HG03045 (cell line): Measurements from ENCODE around the gene KAT2B.

Experiments used
- ATAC-seq: cut with Tn5 transposase; IDR thresholded peaks from one replicate; pipeline ENCODE4 v1.9.1; 2021; ENCODE audit warnings: mild to moderate bottlenecking, moderate library complexity; ENCODE audit not compliant: unreplicated experiment

Gene KAT2B

DNA sequence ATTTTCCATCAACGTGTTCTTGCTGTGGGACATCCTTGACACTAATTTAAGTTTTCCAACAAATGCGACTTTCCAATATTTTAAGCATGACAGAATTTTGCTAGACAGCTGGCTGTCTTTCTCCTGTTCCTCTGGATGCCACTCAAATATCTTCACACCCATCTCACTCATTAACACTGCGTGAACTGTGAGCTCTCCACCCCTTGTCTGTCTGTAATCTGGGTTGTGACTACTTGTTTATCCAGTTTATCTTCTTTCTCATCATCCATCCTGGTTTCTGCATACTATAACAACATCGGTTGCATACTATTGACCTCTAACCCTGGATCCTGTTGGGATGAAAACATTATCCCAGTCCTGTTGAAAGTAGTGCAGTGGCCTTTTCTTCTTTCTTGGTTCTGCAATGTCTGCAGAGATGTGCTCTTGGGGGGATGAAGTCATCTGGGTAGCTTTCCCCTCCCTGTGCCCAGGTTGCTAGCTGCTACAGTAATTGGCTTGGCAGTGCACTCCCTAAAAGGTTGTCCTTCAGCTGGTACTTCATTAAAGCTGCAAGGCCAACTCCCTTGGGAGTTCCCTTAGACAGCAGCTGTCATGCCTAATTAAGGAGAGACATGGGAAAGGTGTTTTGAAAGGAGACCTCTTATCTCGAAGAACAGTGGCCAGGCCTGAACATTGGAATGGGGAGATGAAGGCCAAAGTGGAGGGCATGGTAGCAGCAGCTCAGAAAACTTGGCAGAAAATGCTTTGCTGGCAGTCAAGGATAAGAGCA lies 24.7 kb downstream of the KAT2B start:
- ATAC-seq: no peak

- no peak for ATAC-seq
These were observed 25.8 kb downstream of the KAT2B start for GRCh38 chr3:20066079-20066478.

GRCh38 chr3:20066850-20067617 lies 26.8 kb downstream of the KAT2B start:
- ATAC-seq: no peak

DNA sequence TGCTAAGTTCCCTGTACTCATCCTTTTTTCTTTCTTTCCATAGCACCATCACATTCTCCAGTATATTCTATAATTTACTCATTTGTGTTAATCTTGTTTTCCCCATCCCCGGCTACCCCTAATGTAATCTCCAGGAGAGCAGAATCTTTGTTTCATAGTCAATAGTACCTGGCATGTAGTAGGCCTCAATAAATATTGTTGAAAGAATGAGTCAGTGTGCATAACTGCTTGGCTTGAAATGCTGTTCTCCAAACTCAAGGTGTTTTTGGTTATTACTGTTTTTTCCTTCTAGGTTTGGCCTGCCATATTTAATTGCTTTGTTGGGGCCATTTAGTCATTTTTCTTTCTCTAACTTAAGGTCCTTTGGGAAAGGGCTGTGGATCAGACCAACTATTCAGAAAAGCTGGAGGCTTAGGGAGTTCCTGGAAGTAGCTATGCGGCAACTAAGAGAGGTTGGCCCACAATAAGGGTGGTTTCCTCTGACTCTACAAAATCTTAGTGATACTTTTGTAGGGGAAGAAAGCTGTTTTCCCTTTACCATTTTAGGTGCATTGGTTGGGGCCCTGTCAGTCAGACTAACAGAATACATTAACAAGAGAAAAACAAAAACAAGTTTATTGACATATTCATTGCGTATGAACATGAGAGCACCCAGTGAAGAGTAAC lies 28.4 kb downstream of the KAT2B start:
- ATAC-seq: no peak

- ATAC-seq: no peak
These were observed 28.9 kb downstream of the KAT2B start for GRCh38 chr3:20069178-20069532.

GRCh38 chr3:20071175-20071574 lies 30.9 kb downstream of the KAT2B start:
- no peak for ATAC-seq

DNA sequence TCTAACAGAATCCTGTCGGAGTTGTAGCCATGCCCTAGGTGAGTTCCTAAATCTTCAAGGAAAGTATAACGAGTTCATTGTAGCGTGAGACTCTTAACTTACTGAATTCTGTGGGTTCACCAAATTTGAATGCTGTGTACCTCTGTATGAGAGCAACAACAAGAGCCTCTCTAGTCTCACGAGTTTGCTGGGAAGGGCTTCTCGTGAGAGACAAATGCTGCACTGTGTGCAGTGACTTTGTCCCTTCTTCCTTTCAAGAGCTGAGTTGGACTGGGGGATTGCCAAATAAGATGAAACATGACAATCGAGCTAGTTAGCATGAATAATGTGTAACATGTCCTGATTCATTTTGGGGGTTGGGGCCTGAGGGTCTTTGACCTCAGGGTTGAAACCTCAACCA lies 32.2 kb downstream of the KAT2B start:
- ATAC-seq: no peak

GRCh38 chr3:20073068-20073467 lies 32.8 kb downstream of the KAT2B start:
- no peak for ATAC-seq

GRCh38 chr3:20073683-20074082 lies 33.4 kb downstream of the KAT2B start:
- no peak for ATAC-seq

- ATAC-seq: no peak
These were observed 34.2 kb downstream of the KAT2B start for GRCh38 chr3:20074226-20075063.

DNA sequence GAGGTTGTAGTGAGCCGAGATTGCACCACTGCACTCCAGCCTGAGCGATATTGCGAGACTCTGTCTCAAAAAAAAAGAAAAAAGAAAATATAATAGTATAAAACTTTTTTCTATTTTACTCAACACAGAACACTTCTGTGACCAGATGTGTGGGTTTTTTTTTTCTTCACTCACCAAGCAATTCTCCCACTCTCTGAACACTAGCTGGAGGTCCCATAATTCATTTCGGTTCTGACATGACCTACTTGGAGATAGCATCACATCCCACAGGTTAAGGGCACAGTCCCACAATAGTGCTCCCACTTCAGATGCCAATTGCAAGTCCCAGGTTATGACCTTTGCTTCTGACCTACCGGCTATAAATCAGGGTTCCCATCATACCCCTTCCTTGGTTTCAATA lies 35.0 kb downstream of the KAT2B start:
- ATAC-seq: no peak

DNA sequence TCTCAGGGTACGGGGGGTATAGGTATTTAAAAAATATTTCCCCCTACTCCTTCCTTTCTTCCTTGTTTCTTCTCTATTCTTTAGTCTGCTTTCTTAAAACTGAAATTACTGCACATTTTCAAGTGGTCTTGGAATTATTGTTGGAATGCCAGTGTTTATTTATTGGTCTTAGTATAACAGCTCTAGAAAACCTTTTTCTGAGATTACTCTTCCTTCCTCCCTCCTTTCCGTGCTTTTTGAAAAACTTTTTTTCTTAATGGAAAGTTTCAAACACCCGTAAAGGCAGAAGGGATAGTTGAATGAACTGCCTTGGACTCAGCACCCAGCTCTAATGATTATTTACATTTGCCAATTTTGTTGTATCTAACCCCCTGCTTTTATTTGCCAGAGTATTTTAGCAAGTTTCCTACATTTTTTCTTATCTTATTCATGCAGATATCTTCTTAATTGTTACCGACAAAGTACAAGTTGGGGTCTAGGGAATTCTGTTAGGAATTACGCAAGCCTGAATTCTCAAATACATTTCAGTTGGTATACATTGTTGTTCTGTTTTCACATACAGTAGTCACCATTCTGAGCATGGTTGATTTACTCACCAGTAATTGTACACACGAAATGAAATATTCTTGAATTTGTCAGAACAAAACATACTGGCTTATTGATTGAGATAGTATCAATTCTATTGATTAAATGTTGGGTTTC lies 36.2 kb downstream of the KAT2B start:
- no peak for ATAC-seq

GRCh38 chr3:20077068-20077467 lies 36.8 kb downstream of the KAT2B start:
- no peak for ATAC-seq

GRCh38 chr3:20078194-20078714 lies 38.0 kb downstream of the KAT2B start:
- no peak for ATAC-seq

DNA sequence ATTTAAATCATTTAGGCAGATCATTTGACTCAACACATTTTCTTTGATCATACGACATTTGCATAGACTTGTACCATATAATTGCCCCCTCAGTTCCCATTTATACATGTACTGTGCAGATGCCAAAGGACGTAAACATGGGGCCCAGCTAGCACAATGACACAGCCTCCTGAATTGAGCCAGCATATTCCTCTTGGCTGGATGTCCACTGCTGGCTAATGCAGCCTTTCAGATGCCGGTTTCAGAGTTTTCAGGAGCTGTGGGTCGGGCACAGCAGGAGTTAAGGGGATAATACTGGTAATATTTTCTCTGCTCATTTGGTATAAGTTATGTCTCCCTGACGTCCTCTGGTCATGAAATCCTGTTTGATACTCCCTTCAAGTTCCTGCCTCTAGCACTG lies 39.4 kb downstream of the KAT2B start:
- ATAC-seq: no peak

DNA sequence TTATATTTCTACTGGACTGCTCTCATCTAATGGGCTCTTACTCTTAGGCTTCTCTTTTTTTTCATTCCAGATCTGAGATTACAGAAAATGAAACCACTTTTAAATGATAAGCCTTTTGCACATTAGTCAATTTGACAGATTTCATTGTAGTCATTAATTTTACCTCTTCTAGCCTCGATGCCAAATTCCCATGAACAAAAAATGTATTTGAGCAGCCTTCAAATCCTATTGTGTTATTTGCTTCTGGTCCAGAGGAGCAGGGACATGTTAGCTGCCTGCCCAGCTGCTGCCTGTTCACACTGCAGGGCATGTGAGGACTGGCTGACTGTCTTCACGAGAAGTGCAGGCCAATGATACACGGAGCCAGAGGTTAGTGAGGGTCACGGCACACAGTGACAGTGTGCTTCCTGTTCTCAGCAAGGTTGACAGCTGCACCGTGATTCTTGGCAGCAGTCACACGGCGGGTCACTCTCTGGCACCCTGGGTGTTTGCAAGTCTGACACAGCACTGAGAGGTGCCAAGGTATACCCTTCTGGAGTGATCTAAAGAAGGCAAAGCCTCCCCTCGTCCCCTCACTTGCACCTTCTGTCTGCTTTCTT lies 40.8 kb downstream of the KAT2B start:
- ATAC-seq: no peak

- no peak for ATAC-seq
These were observed 43.0 kb downstream of the KAT2B start for GRCh38 chr3:20083253-20083652.

DNA sequence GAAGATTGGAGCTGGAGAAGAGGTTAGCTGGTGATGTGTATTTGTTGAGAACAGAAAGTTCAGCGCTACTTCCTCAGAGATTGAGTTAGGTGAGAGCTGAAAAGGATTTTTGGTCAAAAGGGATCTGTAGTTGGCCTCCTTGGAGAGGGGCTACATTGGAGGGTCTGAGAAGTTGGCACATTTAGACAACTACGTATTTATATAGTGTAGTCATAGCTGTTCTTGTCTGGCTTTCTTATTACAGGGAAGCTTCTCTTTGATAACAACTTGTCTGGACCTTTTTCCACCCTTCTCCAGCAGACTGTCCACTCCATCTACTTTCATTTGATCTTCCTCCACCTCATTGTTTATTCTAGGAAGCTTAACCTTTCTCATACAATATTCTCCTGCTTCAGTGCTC lies 43.7 kb downstream of the KAT2B start:
- ATAC-seq: no peak

- ATAC-seq: no peak
These were observed 51.2 kb downstream of the KAT2B start for GRCh38 chr3:20091331-20092047.
